ENCODE measurements around the gene CARD19.

The CARD19 gene

GRCh38 chr9:93148721-93149120, 52.7 kb downstream of the CARD19 start:
- H3K27ac ChIP-seq = no peak overlapping the region
- DNase-seq (ENCODE audit: low read depth, low spot score) = no peak

GRCh38 chr9:93149361-93149760, 53.3 kb downstream of the CARD19 start:
- no peak for DNase-seq (ENCODE audit: low read depth, low spot score)
- no peak overlapping the region for H3K27ac ChIP-seq

- H3K27ac ChIP-seq = no peak overlapping the region
- no peak for DNase-seq (ENCODE audit: low read depth, low spot score)
Observed at GRCh38 chr9:93151097-93151784, 55.2 kb downstream of the CARD19 start.

GRCh38 chr9:93154293-93154903, 58.4 kb downstream of the CARD19 start:
- H3K27ac ChIP-seq = no peak overlapping the region
- DNase-seq (ENCODE audit: low read depth, low spot score) = no peak

GRCh38 chr9:93155716-93156474, 59.9 kb downstream of the CARD19 start:
- no peak for DNase-seq (ENCODE audit: low read depth, low spot score)
- H3K27ac ChIP-seq = no peak overlapping the region

- DNase-seq (ENCODE audit: low read depth, low spot score) = no peak
- H3K27ac ChIP-seq = no peak overlapping the region
Observed at GRCh38 chr9:93156475-93157008, 60.5 kb downstream of the CARD19 start.

GRCh38 chr9:93159601-93160471, 63.8 kb downstream of the CARD19 start:
- no peak overlapping the region for H3K27ac ChIP-seq
- no peak for DNase-seq (ENCODE audit: low read depth, low spot score)

GRCh38 chr9:93161786-93162562, 66.0 kb downstream of the CARD19 start:
- H3K27ac ChIP-seq = no peak overlapping the region
- no peak for DNase-seq (ENCODE audit: low read depth, low spot score)

Measured in epithelial cell of prostate (primary cell).